ENCODE data around the gene ZNF691. TPM values are rescaled to one million over a fixed set of nuclear protein-coding genes. Genes with fewer than 3 reads are reported as not detected.

The ZNF691 gene
- total and polyA plus RNA-seq, 4 donors = 9.0 to 15.9 (median 14.3) TPM

- Histone ChIP-seq H3K27ac (ENCODE audit: low read depth, low read length) (no peak overlapping the region), H3K4me3 (ENCODE audit: low read depth, low read length) (no peak overlapping the region), H3K36me3 (ENCODE audit: control insufficient read depth, insufficient read depth, low read length) (peaks cover 8% of the 10 kb centered on the region), H3K9me3 (ENCODE audit: control insufficient read depth, insufficient read depth, low read length) (no peaks in the 10 kb centered on the region), H3K27me3 (ENCODE audit: control insufficient read depth, insufficient read depth, low read length) (no peaks in the 10 kb centered on the region), H3K4me1 (ENCODE audit: control insufficient read depth, insufficient read depth, low read length) (no peaks in the 10 kb centered on the region)
- no peak for DNase-seq (ENCODE audit: low read depth in 4 of 6, low spot score in 6 of 6)
- 80% methylated on average over 17 of the region's 17 CpGs for WGBS (ENCODE audit: insufficient coverage)
Observed at GRCh38 chr1:42830631-42831030, 15.8 kb upstream of the ZNF691 start.

GRCh38 chr1:42831273-42831672 is 15.1 kb upstream of the ZNF691 start:
- Histone ChIP-seq H3K9me3 (ENCODE audit: control insufficient read depth, insufficient read depth, low read length) (no peaks in the 10 kb centered on the region), H3K27me3 (ENCODE audit: control insufficient read depth, insufficient read depth, low read length) (no peaks in the 10 kb centered on the region), H3K36me3 (ENCODE audit: control insufficient read depth, insufficient read depth, low read length) (peaks cover 8% of the 10 kb centered on the region), H3K27ac (ENCODE audit: low read depth, low read length) (no peak overlapping the region), H3K4me3 (ENCODE audit: low read depth, low read length) (no peak overlapping the region), H3K4me1 (ENCODE audit: control insufficient read depth, insufficient read depth, low read length) (no peaks in the 10 kb centered on the region)
- DNase-seq (ENCODE audit: low read depth in 4 of 6, low spot score in 6 of 6) = peak in 1 of 6 donors; percentile 17

GRCh38 chr1:42832641-42833240 is 13.7 kb upstream of the ZNF691 start:
- H3K4me3 ChIP-seq (ENCODE audit: low read depth, low read length) = no peak overlapping the region
- no peak for DNase-seq (ENCODE audit: low read depth in 4 of 6, low spot score in 6 of 6)
- WGBS (ENCODE audit: insufficient coverage) = 100% methylated on average over 2 of the region's 3 CpGs

GRCh38 chr1:42833981-42834380 is 12.4 kb upstream of the ZNF691 start:
- DNase-seq (ENCODE audit: low read depth in 4 of 6, low spot score in 6 of 6) = no peak
- WGBS (ENCODE audit: insufficient coverage) = 86% methylated on average over 3 of the region's 4 CpGs
- Histone ChIP-seq H3K9me3 (ENCODE audit: control insufficient read depth, insufficient read depth, low read length) (no peaks in the 10 kb centered on the region), H3K27ac (ENCODE audit: low read depth, low read length) (no peak overlapping the region), H3K4me3 (ENCODE audit: low read depth, low read length) (no peak overlapping the region), H3K4me1 (ENCODE audit: control insufficient read depth, insufficient read depth, low read length) (no peaks in the 10 kb centered on the region), H3K36me3 (ENCODE audit: control insufficient read depth, insufficient read depth, low read length) (peaks cover 8% of the 10 kb centered on the region), H3K27me3 (ENCODE audit: control insufficient read depth, insufficient read depth, low read length) (no peaks in the 10 kb centered on the region)

More at GRCh38 chr1:42832641-42833240, 13.7 kb upstream of the ZNF691 start:
- Histone ChIP-seq H3K9me3 (ENCODE audit: control insufficient read depth, insufficient read depth, low read length) (no peaks in the 10 kb centered on the region), H3K36me3 (ENCODE audit: control insufficient read depth, insufficient read depth, low read length) (peaks cover 8% of the 10 kb centered on the region), H3K27me3 (ENCODE audit: control insufficient read depth, insufficient read depth, low read length) (no peaks in the 10 kb centered on the region), H3K4me1 (ENCODE audit: control insufficient read depth, insufficient read depth, low read length) (no peaks in the 10 kb centered on the region), H3K27ac (ENCODE audit: low read depth, low read length) (no peak overlapping the region)

GRCh38 chr1:42834803-42835202 is 11.6 kb upstream of the ZNF691 start:
- Histone ChIP-seq H3K9me3 (ENCODE audit: control insufficient read depth, insufficient read depth, low read length) (no peaks in the 10 kb centered on the region), H3K27me3 (ENCODE audit: control insufficient read depth, insufficient read depth, low read length) (no peaks in the 10 kb centered on the region), H3K4me3 (ENCODE audit: low read depth, low read length) (no peak overlapping the region), H3K36me3 (ENCODE audit: control insufficient read depth, insufficient read depth, low read length) (peaks cover 8% of the 10 kb centered on the region), H3K27ac (ENCODE audit: low read depth, low read length) (no peak overlapping the region), H3K4me1 (ENCODE audit: control insufficient read depth, insufficient read depth, low read length) (no peaks in the 10 kb centered on the region)
- WGBS (ENCODE audit: insufficient coverage) = 82% methylated on average over 3 of the region's 5 CpGs
- DNase-seq (ENCODE audit: low read depth in 4 of 6, low spot score in 6 of 6) = no peak

GRCh38 chr1:42835422-42835821 is 11.0 kb upstream of the ZNF691 start:
- no peak overlapping the region for H3K27ac ChIP-seq (ENCODE audit: low read depth, low read length)
- no peaks in the 10 kb centered on the region for H3K4me1 ChIP-seq (ENCODE audit: control insufficient read depth, insufficient read depth, low read length)
- H3K27me3 ChIP-seq (ENCODE audit: control insufficient read depth, insufficient read depth, low read length) = no peaks in the 10 kb centered on the region
- no peaks in the 10 kb centered on the region for H3K9me3 ChIP-seq (ENCODE audit: control insufficient read depth, insufficient read depth, low read length)
- H3K4me3 ChIP-seq (ENCODE audit: low read depth, low read length) = no peak overlapping the region
- peaks cover 3% of the 10 kb centered on the region for H3K36me3 ChIP-seq (ENCODE audit: control insufficient read depth, insufficient read depth, low read length)
- DNase-seq (ENCODE audit: low read depth in 4 of 6, low spot score in 6 of 6) = no peak
- WGBS (ENCODE audit: insufficient coverage) = no CpG with 5 or more reads among the region's 2 CpGs

GRCh38 chr1:42837709-42838108 is 8.7 kb upstream of the ZNF691 start:
- Histone ChIP-seq H3K4me1 (ENCODE audit: control insufficient read depth, insufficient read depth, low read length) (no peaks in the 10 kb centered on the region), H3K4me3 (ENCODE audit: low read depth, low read length) (no peak overlapping the region), H3K27ac (ENCODE audit: low read depth, low read length) (no peak overlapping the region), H3K27me3 (ENCODE audit: control insufficient read depth, insufficient read depth, low read length) (no peaks in the 10 kb centered on the region), H3K36me3 (ENCODE audit: control insufficient read depth, insufficient read depth, low read length) (peaks cover 4% of the 10 kb centered on the region), H3K9me3 (ENCODE audit: control insufficient read depth, insufficient read depth, low read length) (no peaks in the 10 kb centered on the region)
- no CpG with 5 or more reads among the region's 3 CpGs for WGBS (ENCODE audit: insufficient coverage)
- no peak for DNase-seq (ENCODE audit: low read depth in 4 of 6, low spot score in 6 of 6)

- peaks cover 7% of the 10 kb centered on the region for H3K36me3 ChIP-seq (ENCODE audit: control insufficient read depth, insufficient read depth, low read length)
- H3K27me3 ChIP-seq (ENCODE audit: control insufficient read depth, insufficient read depth, low read length) = no peaks in the 10 kb centered on the region
- 67% methylated on average over 1 of the region's 7 CpGs for WGBS (ENCODE audit: insufficient coverage)
- H3K4me3 ChIP-seq (ENCODE audit: low read depth, low read length) = no peak overlapping the region
- no peaks in the 10 kb centered on the region for H3K9me3 ChIP-seq (ENCODE audit: control insufficient read depth, insufficient read depth, low read length)
- no peak overlapping the region for H3K27ac ChIP-seq (ENCODE audit: low read depth, low read length)
- no peak for DNase-seq (ENCODE audit: low read depth in 4 of 6, low spot score in 6 of 6)
- no peaks in the 10 kb centered on the region for H3K4me1 ChIP-seq (ENCODE audit: control insufficient read depth, insufficient read depth, low read length)
Observed at GRCh38 chr1:42838482-42839190, 7.8 kb upstream of the ZNF691 start.

- Histone ChIP-seq H3K4me3 (ENCODE audit: low read depth, low read length) (no peak overlapping the region), H3K36me3 (ENCODE audit: control insufficient read depth, insufficient read depth, low read length) (peaks cover 7% of the 10 kb centered on the region), H3K4me1 (ENCODE audit: control insufficient read depth, insufficient read depth, low read length) (peaks cover 3% of the 10 kb centered on the region), H3K27me3 (ENCODE audit: control insufficient read depth, insufficient read depth, low read length) (no peaks in the 10 kb centered on the region), H3K9me3 (ENCODE audit: control insufficient read depth, insufficient read depth, low read length) (no peaks in the 10 kb centered on the region), H3K27ac (ENCODE audit: low read depth, low read length) (no peak overlapping the region)
- DNase-seq (ENCODE audit: low read depth in 4 of 6, low spot score in 6 of 6) = no peak
- WGBS (ENCODE audit: insufficient coverage) = no CpG with 5 or more reads among the region's 3 CpGs
Observed at GRCh38 chr1:42841010-42841409, 5.4 kb upstream of the ZNF691 start.

Measured in spinal cord (tissue), 10 donors.